ENCODE measurements around the gene ZNF785.
"Not testable (repeated sequence)": the region's sequence is repeated elsewhere in the genome, so short reads cannot be mapped to it uniquely, and the experiment has no call there.

The ZNF785 gene

GRCh38 chr16:30585400-30586191 is at the start of gene ZNF785:
ZNF785 (minus strand) TSS chr16:30585697; CDS start chr16:30585611, 86 bp downstream.
- DNase-seq: peak; percentile 100

DNA sequence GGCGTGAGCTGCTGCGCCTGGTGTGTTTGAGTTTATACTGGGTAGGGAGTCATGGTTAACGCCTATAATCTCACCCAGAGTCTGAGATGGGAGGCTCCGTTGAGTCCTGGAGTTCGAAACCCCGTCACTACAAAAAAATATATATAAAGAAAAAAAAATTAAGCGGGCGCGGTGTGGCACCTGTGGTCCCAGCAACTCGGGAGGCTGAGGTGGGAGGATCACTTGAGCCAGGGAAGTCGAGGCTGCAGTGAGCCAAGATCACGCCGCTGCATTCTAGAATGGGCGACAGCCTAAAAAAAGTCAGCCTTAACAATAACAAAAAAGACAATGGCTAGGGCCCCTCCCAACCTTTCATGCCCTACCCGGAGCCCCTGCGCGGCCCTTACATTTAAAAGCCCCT is 48.0 kb upstream of the ZNF785 start:
- no peak for DNase-seq

- not testable (repeated sequence) for DNase-seq
These were observed 47.0 kb upstream of the ZNF785 start for GRCh38 chr16:30632454-30632853.

DNA sequence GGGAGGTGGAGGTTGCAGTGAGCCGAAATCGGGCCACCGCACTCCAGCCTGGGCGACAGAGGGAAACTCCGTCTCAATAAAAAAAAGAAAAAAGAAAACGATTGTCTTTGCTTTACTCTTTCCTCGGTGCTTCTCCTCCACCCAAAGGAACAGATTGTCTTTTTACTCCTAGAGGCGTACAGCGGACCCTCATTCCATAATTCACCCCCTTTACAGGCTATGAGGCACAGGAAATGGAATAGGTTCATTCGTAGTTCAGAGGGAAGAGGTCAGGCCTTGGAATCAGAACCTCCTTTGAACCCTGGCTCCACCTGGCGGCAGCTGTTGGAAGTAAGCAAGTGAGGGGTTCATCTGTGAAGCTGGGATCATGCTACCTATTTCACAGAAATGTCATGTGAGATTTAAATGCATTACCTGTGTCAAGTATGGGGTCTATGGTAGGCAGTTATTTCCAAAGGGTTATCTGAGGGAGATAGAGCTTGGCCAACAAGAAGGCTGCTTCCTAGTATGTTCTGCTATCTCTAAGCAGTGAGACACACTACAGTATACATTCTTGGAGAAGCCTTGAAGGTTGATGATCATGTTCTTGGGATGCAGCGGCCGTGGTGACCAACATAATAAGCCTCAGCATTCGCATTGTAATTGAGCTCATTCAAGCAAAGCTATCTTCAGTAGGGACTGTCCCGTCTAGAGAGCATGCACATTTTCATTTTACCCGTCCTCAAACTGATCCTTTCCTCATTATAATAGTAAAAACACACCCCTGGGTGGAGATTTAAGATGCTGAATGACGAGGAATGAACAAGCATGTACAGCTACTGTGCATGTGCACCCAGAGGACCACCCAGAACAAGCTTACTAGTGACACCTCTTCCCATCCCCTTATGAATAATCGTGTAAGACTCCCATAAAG is 43.4 kb upstream of the ZNF785 start:
- DNase-seq: peak; percentile 47 to 80

GRCh38 chr16:30626236-30626635 is 40.7 kb upstream of the ZNF785 start:
- DNase-seq: no peak

DNA sequence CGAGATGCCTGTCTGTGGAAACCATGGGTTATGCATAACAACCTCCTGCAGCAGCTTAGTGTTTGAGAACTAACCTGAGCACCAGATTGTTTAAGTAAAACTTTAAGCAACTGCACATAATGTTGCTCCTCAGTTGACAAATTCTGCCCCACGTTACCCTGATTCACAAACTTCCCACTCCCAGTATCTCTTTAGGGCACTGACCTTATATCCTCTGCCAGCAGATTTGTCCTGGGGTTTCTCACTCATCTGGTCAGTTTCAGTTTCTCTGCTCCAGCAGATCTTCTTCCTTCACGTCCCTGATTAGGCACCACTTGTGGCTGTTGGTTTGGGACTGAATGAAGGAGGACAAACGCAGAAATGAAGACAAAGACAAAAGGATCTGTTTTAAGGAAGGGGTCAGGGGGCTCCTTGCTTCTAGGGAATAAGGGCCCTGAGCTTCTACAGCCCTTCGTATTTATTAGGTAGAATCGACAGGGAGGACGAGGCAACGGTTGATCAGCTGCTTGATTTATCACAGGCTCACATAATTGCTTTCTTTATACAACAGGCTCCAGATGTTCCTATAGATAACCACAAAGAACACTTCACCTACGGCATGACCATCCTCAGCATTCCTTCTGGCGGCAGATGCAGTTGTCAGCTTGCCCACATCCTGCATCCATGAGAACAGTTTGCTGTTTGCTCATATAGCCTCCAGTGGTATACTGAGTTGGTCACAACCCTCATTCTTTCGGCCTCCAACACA is 38.2 kb upstream of the ZNF785 start:
- DNase-seq: no peak

- DNase-seq: no peak
These were observed 37.0 kb upstream of the ZNF785 start for GRCh38 chr16:30622455-30623032.

DNA sequence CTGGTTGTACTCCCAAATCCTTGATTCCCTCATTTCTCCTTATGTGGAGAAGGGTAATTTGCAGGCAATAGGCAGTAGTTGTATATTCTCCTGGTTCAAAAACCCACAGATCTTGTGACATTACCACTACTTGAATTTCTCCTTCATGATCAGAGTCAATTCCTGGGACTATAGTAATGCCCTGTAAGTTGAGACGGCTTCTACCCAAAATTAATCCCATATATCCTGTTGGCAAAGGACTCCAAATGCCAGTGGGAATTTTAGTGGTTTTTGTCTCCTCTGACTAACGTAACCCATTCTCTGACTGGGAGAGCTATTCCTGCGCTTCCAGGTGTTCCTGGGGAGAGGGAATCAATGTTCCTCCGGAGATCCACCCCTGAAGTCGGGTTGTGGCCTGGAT is 36.3 kb upstream of the ZNF785 start:
- no peak for DNase-seq

DNA sequence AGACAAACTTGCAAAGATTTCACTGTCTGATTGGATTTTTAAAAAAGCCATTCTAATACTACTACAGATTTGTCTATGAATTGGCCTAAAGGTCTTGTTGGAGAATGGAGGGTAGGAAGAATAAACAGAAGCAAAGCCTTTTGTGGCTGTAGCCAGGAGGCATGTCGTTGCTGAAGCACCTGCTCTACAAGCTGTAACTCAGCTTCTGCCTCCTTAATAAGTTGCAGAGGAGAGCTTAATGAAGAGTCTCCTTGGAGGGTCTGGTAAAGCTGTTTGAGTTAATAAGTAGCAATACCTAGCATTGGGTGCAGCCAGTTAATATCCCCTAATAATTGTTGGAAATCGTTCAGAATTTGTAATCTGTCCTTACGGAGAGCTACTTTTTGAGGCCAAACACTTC is 34.7 kb upstream of the ZNF785 start:
- DNase-seq: peak in 1 of 2 experiments; percentile 27

- no peak for DNase-seq
These were observed 34.1 kb upstream of the ZNF785 start for GRCh38 chr16:30619638-30620037.

- DNase-seq: no peak
These were observed 33.7 kb upstream of the ZNF785 start for GRCh38 chr16:30619202-30619601.

DNA sequence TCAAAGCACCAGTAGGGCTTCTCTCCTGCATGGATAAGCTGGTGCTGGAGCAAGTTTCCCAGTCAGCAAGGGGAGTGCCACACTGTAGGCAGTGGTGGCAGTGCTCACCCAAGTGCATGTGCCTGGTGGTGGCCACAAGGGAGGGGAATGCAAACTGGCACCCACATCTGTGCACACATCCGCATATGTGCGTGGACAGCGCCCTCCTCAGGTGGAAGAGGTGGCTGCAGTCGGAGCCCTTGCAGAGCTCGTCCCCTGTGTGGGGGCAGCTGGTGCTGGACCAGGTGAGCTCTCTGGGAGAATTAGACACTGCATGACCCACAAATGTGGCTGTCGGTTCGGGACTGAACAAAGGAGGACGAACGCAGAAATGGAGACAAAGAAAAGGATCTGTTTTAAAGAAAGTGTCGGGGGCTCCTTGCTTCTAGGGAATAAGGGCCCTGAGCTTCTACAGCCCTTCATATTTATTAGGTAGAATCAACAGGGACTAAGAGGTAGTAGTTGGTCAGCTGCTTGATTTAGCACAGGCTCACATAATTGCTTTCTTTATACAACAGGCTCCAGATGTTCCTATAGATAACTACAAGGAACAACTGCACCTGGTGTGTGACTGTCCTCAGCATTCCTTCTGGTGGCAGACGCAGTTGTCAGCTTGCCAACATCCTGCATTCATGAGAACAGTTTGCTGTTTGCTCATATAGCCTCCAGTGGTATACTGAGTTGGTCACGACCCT is 30.0 kb upstream of the ZNF785 start:
- DNase-seq: peak; percentile 55 to 90

GRCh38 chr16:30609926-30610839 is 24.7 kb upstream of the ZNF785 start, which contains the start of gene ZNF689:
ZNF689 (minus strand) TSS chr16:30610389; CDS start chr16:30610041, 348 bp downstream.
- peak; percentile 98 to 99 for DNase-seq

DNA sequence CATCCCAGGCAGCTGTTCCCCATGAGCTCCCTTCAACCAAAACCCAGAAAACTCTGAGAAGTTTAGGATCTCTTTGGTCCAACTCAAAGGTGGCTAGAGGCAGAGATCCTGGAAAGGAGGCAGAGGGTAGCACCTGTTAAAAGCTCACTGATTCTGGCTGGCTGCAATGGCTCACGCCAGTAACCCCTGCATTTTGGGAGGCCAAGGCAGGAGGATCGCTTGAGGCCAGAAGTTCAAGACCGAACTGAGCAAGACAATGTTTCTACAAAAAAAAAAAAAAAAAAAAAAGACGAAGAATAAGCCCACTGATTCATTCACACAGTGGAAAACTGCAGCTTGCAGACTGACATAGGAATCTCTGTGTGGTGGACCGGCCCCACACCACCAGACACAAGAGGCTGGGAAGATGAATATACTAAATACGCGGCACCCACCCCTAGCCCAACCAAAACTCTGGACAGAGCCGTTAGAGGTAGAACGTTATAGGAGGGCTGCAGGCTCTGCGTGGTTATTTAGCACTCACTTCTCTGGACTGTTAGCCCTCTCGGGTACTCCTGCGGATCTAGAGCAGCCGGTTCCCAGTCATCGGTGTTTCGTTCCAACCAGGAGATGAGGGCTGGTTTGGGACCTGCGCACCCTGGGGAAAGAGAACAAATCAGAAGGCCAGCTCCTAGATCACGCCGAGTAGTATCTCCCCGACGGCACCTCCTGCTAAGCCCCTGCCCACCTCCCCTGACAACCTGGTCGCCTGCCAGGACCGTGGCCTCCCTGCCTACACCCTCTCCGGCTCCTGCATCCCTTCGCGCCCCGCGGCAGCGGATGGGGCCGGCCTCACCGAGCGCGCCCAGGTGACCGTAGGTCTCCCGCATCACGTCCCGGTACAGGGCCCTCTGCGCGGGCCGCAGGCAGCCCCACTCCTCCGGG is 23.8 kb upstream of the ZNF785 start:
- DNase-seq: peak; percentile 27 to 32

- DNase-seq: no peak
These were observed 20.5 kb upstream of the ZNF785 start for GRCh38 chr16:30606004-30606403.

DNA sequence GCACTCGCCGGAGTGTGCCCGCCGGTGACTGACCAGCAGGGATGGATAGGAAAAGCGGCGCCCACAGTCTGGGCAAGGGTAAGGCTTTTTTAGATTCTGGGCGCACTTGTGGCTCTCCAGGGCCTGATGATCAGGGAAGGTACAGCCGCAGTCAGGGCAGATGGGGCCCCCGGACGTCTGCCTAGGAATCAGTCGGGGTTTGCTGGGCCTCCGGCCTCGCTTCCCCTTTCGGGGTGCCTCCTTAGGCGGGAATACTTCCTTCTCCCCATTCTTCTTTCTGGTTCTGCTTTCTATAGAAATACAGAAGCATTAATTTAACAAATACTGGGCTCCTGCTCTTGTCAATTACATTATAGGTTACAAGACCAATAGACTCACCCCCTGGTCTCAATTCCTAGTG is 19.7 kb upstream of the ZNF785 start:
- DNase-seq: no peak

DNA sequence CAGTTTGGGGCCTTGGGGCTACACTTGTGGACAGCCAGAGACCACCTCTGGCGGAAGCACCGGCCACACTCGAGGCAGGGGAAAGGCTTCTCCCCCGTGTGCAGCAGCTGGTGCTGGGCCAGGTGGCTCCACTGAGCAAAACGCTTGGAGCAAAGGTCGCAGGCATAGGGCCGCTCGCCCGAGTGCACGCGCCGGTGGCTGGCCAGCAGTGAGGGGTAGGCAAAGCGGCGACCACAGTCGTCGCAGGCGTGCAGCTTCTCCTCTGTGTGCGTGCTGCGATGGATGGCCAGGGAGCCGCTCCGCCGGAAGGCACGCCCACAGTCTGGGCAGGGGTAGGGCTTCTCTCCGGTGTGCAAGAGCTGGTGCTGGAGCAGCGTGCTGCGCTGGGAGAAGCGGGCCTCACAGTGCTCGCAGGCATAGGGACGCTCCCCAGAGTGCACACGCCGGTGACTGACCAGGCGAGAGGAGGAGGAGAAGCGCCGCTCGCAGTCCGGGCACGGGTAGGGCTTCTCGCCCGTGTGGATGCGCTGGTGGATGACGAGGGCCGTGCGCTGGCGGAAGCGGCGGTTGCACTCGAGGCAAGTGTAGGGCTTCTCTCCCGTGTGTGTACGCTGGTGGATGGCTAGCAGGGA is 18.9 kb upstream of the ZNF785 start:
- no peak for DNase-seq

DNA sequence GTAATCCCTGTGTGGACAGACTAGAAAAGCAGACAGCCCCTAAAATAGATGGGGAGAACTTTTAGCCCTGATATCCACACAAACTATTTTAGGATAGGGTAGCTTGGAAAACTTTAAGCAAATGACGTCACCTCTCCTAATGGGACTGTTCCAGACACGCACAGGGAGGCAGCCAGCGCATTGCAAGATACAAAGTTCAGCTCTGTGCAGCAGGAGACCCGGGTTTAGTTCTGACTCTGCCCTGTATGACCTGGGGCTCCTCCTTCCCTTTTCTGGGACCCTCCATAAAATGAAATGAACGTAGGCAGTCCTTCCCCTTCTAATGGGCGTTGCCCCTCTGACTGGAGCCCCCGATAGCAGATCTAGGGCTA is 18.4 kb upstream of the ZNF785 start:
- no peak for DNase-seq

DNA sequence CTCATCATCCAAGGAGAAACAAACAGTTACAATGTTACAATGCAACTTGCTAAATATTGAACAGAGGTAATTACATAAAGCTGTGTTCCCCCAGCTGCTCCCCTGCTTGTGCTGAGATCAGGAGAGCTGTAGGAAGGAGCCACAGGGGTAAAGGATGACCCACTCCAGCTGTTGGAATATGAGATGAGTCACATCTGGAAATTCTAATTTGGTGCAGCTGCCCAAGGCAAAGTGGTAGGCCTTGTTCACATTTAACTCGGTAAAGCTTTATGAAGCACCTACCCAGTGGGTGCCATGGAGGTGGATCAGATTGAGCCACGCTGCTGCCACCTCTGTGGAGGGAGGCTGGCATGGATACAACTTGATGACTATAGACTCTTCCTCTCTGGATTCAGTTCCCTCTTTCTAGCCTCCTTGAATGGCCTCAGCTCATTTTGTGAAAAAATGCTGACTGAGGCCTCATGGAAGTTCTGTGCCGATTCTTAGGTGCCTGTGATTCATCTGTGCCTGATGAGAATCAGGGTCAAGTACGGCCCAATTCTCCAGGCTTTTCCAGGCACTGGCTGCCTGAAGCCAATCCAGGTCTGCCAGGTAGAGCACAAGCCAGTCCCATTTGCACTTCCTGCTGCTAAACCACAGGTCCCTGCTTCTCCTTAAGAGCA is 17.2 kb upstream of the ZNF785 start:
- DNase-seq: no peak
